Tibial nerve (tissue), 4 donors: Measurements from ENCODE around the gene TMEM106B. TPM values are rescaled to one million over a fixed set of nuclear protein-coding genes. Genes with fewer than 3 reads are reported as not detected.

Experiments
- DNase-seq, 2 donors: peaks; one replicate each; pipeline ENCODE4 v3.0.0-alpha.2; 2019; ENCODE audit warnings: low spot score in 2 of 2
- H3K27ac ChIP-seq, 4 donors: fragments of 200-600 bp; sonication (generic) in 3 of 4; one replicate each; pipeline ENCODE4 v1.5.1; 2017 to 2019; ENCODE audit warnings: mild to moderate bottlenecking in 1 of 4
- H3K27me3 ChIP-seq, 2 donors: fragments of 200-600 bp; sonication (generic) in 1 of 2; one replicate each; pipeline versions ENCODE4 v1.5.1 to v1.6.0; 2017 to 2019
- H3K36me3 ChIP-seq, 3 donors: fragments of 200-600 bp; sonication (generic); one replicate each; pipeline ENCODE4 v1.5.1; 2018 to 2019
- H3K4me1 ChIP-seq, 4 donors: fragments of 200-600 bp; sonication (generic) in 3 of 4; one replicate each; pipeline ENCODE4 v1.5.1; 2017 to 2019
- H3K4me3 ChIP-seq, 4 donors: fragments of 200-600 bp; sonication (generic) in 3 of 4; one replicate each; pipeline ENCODE4 v1.5.1; 2017 to 2019; ENCODE audit warnings: mild to moderate bottlenecking in 1 of 4, moderate library complexity in 1 of 4
- H3K9me3 ChIP-seq, 4 donors: fragments of 200-600 bp; sonication (generic) in 3 of 4; one replicate each; pipeline ENCODE4 v1.5.1; 2017 to 2019
- EP300 ChIP-seq, 2 donors: sonication (generic); formaldehyde crosslinking; IDR thresholded peaks; one replicate each; pipeline ENCODE4 v1.6.1; 2017; ENCODE audit warnings: antibody characterized with exemption in 2 of 2, mild to moderate bottlenecking in 1 of 2
- POLR2A ChIP-seq, 2 donors: fragments of 450-650 bp; IDR thresholded peaks; one replicate each; pipeline ENCODE4 v1.6.1; 2017; ENCODE audit warnings: antibody characterized with exemption in 2 of 2, mild to moderate bottlenecking in 2 of 2, moderate library complexity in 2 of 2
- WGBS, 2 donors: methylation state at CpG; one replicate each; pipeline ENCODE4 v1.1.5; 2018; 5-methylcytosine and 5-hydroxymethylcytosine counted together
- total RNA-seq, 4 donors: library from RNA; depleted of rRNA; stranded (reverse); fragments of >200 nt; gene quantifications; one replicate each; pipeline ENCODE4 v1.1.0, GENCODE V29; 2016
- TF ChIP-seq, protein P1 (sequence below), 5 experiments: fragments of 200-600 bp in 3 of 5; fragments of 450-650 bp in 2 of 5; sonication (generic) in 3 of 5; IDR thresholded peaks; one replicate each; pipeline ENCODE4 v1.5.1; 2016 to 2019; ENCODE audit warnings: antibody characterized with exemption in 5 of 5, mild to moderate bottlenecking in 3 of 5, moderate library complexity in 2 of 5

The TMEM106B gene
- total RNA-seq, 4 donors from 2014 or later = 22.2 to 57.1 (median 47.5) TPM

DNA sequence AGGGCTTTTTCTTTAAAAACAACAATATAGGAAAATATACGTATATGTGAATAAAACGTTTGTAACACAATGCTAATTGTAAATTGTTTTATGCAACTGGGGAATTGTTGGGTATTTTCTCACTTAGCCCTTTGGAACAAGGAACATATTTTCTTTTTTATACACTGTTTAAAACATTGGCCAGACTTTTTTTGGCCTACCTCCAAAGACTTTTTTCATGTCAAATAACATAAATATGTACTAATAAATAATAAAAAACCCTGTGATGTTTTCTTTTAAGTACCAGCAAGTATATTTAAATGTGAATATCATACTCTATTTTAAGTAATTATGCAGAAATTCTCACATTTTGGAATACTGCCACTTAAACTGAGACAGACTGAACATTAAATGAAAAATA is 15.7 kb downstream of the TMEM106B start:
- Histone ChIP-seq H3K9me3 (peaks cover 0 to 4% (median 0%) of the 10 kb centered on the region in 4 donors), H3K27me3 (no peaks in the 10 kb centered on the region), H3K4me3 (no peak overlapping the region), H3K36me3 (peaks cover 0 to 45% (median 0%) of the 10 kb centered on the region in 3 donors), H3K27ac (no peak overlapping the region), H3K4me1 (peaks cover 0 to 5% (median 0%) of the 10 kb centered on the region in 4 donors)
- TF ChIP-seq, protein P1, sequence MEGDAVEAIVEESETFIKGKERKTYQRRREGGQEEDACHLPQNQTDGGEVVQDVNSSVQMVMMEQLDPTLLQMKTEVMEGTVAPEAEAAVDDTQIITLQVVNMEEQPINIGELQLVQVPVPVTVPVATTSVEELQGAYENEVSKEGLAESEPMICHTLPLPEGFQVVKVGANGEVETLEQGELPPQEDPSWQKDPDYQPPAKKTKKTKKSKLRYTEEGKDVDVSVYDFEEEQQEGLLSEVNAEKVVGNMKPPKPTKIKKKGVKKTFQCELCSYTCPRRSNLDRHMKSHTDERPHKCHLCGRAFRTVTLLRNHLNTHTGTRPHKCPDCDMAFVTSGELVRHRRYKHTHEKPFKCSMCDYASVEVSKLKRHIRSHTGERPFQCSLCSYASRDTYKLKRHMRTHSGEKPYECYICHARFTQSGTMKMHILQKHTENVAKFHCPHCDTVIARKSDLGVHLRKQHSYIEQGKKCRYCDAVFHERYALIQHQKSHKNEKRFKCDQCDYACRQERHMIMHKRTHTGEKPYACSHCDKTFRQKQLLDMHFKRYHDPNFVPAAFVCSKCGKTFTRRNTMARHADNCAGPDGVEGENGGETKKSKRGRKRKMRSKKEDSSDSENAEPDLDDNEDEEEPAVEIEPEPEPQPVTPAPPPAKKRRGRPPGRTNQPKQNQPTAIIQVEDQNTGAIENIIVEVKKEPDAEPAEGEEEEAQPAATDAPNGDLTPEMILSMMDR (IDR thresholded peaks at IDR 0.05) = no peak
- DNase-seq = no peak
- 27 to 31% methylated on average over 2 of the region's 2 CpGs for WGBS, 2 donors

DNA sequence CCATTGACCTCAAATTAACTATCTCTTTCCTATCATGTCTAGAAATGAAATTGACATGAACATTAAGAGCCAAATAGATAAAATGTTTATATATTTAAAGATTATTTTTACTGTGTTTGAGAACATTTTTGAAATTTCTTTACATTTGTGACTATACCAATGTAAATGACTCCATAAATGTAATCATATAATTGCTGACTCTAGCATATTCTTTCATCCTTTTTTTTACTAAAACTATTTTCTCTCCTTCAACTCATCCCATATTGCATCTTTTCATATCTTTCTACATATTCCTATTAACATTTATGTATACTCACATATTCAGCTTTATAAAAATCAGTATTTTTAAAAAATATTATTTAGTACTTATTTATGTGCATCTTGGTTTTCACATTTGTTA is 16.9 kb downstream of the TMEM106B start:
- TF ChIP-seq, protein P1 (IDR thresholded peaks at IDR 0.05) = no peak
- TF ChIP-seq EP300 (IDR thresholded peaks at IDR 0.05) (no peak), POLR2A (IDR thresholded peaks at IDR 0.05) (no peak)
- Histone ChIP-seq H3K27ac (no peak overlapping the region), H3K36me3 (peaks cover 0 to 48% (median 0%) of the 10 kb centered on the region in 3 donors), H3K4me3 (no peak overlapping the region), H3K27me3 (no peaks in the 10 kb centered on the region), H3K4me1 (no peaks in the 10 kb centered on the region), H3K9me3 (peaks cover 0 to 4% (median 0%) of the 10 kb centered on the region in 4 donors)
- no peak for DNase-seq

DNA sequence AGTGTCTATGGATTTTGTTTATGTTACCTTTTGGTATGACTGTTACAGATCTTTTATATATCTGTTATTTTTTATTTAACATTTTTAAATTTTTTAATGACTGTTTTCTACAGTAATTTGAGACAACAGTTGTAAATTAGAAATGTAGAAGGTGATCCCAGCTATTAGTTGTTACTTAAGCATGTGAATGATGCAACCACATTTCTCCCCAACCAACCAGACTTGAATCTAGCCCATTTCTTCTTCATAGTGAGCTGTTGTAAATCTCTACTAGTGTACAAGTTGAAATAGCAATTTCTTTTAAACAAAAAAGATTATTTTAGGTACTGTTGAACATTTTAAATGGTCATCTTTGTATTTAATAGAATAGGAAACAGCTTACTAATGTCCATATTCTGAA is 18.0 kb downstream of the TMEM106B start:
- Histone ChIP-seq H3K4me3 (no peak overlapping the region), H3K4me1 (no peaks in the 10 kb centered on the region), H3K27ac (no peak overlapping the region), H3K27me3 (no peaks in the 10 kb centered on the region), H3K36me3 (peaks cover 0 to 53% (median 0%) of the 10 kb centered on the region in 3 donors), H3K9me3 (peaks cover 0 to 4% (median 0%) of the 10 kb centered on the region in 4 donors)
- TF ChIP-seq POLR2A (IDR thresholded peaks at IDR 0.05) (no peak), EP300 (IDR thresholded peaks at IDR 0.05) (no peak)
- TF ChIP-seq, protein P1 (IDR thresholded peaks at IDR 0.05) = no peak
- no peak for DNase-seq

DNA sequence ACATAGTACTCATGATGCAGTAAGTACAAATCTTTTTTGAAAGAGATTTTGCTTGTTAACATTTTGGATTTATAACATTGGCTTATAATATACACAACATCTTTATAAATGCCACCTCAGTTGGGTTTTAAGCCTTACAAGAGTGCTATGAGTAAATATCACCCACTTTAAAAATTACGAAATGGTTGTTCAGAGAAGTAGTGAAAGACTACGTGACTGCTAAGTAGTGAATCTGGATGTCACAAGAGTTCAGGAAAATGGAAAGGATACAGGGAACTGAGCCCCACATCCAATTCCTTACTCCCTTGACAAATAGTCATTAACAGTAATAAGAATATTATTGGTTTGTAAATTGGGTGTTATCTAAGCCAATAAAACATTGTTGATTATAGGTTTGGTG is 20.0 kb downstream of the TMEM106B start:
- Histone ChIP-seq H3K36me3 (peaks cover 0 to 48% (median 0%) of the 10 kb centered on the region in 3 donors), H3K27ac (no peak overlapping the region), H3K4me1 (no peaks in the 10 kb centered on the region), H3K9me3 (peaks cover 0 to 3% (median 0%) of the 10 kb centered on the region in 4 donors), H3K27me3 (no peaks in the 10 kb centered on the region), H3K4me3 (no peak overlapping the region)
- DNase-seq = no peak
- 88 to 93% methylated on average over 2 of the region's 2 CpGs for WGBS, 2 donors
- TF ChIP-seq POLR2A (IDR thresholded peaks at IDR 0.05) (no peak), EP300 (IDR thresholded peaks at IDR 0.05) (no peak)
- TF ChIP-seq, protein P1 (IDR thresholded peaks at IDR 0.05) = no peak

DNA sequence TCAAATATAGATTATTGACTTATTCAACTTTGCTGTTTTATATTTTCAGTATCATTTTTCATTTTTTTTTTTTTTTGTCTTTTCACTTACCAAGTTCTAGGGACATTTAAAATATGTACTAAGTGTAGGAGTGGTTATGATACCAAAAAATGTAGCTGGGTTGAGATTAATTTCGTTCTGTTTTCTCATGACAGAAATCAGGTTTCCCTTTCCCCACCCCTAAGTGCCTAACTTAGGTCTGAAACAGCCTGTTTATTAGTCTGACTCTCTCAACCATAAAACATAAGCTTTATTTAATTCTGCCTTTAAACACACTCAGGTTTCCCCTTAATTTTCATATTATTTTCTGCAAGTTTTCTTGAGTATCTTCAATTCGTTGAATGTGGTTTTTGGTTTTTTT is 22.1 kb downstream of the TMEM106B start:
- Histone ChIP-seq H3K27ac (no peak overlapping the region), H3K4me3 (no peak overlapping the region), H3K27me3 (no peaks in the 10 kb centered on the region), H3K4me1 (no peaks in the 10 kb centered on the region), H3K9me3 (peaks cover 0 to 5% (median 0%) of the 10 kb centered on the region in 4 donors), H3K36me3 (peaks cover 0 to 40% (median 0%) of the 10 kb centered on the region in 3 donors)
- TF ChIP-seq, protein P1 (IDR thresholded peaks at IDR 0.05) = no peak
- TF ChIP-seq EP300 (IDR thresholded peaks at IDR 0.05) = no peak
- no peak for TF ChIP-seq POLR2A (IDR thresholded peaks at IDR 0.05)
- no peak for DNase-seq
- WGBS, 2 donors = 91 to 92% methylated on average over 2 of the region's 2 CpGs
